Activated T-cell treated with anti-CD3 and anti-CD28 coated beads for 1 hour (primary cell): Measurements from ENCODE around the gene CSPG4.
"Not testable (repeated sequence)": the region's sequence is repeated elsewhere in the genome, so short reads cannot be mapped to it uniquely, and the experiment has no call there.

Experiments used
- DNase-seq: peaks from one replicate; pipeline ENCODE4 v3.0.0-alpha.2; 2020; ENCODE audit warnings: low read depth

CSPG4 gene

DNA sequence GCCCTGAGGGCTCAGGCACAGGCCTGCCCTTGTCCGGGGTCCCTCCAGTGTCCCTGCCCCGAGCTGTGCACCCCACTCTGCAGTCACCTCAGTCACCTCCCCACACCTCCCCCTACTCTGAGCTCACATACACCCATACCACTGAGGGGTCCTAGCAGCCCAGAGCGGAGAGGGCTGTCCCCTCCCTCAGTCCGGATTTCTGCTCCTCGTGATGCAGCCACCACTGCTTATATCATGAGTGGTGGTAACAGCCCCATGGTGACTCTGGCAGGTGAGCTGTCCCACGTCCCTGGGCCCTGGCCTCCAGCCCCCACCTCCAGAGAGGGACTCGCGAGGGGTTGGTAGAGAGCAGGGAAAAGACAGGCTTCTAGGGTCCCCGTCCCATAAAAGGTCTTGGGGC lies 8.0 kb downstream of the CSPG4 start:
- DNase-seq: no peak

DNA sequence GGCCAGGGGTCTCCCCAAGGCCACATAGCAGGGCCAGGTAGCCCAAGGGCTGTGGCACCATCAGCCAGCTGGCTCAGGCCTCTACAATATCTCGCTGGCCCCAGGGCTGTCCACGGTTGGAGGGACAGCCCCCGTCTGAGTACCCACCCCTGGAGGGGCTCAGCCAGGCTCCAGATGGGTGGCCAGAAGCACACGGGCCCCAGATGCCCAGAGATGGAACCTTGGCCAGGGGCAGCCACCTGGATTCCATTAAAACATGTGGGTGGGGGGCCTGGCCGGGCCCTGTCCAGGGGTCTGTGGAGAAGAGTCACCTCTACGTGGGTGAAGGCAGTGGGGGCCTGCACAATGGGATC lies 8.4 kb downstream of the CSPG4 start:
- no peak for DNase-seq

DNA sequence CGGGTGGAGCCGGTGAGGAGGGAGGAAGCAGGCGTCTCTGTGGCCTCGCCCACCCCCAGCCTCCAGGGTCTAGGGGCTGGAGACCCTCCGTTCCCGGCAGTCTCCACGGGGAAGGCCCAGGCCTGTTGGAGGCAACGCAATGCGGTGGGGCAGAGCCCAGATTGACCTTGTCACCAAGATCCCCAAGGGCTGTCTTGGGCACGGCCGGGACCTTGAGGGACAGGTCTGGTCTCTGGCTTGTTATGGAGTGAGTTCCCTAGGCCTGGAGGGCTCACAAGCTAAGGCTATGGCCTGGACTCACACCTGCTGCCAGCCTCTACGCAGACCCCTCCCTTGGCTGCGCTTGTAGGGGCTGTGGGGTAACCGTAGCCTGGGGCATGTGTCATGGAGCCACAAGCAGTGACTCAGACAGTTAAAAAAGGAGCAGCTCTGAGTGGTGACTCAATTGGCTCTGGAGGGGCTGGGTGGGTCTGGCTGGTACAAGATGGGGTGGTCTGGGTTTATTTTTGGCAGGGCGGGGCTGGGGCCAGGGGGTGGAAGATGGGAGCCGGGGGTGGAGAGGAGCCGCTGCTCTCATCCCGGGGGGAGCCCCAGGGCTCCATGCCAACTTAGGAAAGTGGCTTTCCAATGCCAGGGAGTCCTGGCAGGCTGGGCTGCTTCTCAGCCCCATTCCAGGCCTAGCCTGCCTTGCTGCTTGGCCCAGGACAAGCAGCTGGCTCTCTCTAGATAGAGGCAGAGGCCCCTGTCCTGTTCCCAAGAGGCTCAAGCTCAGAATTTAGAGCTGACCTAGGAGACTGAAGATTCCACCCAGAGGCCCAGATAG lies 9.0 kb downstream of the CSPG4 start:
- not testable (repeated sequence) for DNase-seq

DNA sequence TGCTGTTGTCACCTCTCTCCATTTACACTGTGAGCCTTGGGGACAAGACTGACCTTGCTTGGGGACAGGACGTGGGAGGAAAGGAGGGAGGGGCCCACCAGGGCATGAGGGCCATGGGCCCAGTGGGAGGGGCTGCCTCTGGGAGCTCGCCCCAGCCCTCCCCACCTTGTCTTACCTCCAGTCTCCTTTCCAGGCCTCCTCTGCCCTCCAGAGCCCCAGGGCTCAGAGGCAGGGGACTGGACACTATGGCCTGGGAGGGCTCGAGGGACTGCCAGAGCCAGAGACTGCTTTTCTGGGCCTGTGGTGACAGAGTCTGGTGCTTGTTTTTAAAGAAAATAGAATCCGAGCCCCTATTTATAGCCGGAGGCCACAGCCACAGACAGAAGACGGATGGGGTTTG lies 10.2 kb downstream of the CSPG4 start:
- DNase-seq: no peak

DNA sequence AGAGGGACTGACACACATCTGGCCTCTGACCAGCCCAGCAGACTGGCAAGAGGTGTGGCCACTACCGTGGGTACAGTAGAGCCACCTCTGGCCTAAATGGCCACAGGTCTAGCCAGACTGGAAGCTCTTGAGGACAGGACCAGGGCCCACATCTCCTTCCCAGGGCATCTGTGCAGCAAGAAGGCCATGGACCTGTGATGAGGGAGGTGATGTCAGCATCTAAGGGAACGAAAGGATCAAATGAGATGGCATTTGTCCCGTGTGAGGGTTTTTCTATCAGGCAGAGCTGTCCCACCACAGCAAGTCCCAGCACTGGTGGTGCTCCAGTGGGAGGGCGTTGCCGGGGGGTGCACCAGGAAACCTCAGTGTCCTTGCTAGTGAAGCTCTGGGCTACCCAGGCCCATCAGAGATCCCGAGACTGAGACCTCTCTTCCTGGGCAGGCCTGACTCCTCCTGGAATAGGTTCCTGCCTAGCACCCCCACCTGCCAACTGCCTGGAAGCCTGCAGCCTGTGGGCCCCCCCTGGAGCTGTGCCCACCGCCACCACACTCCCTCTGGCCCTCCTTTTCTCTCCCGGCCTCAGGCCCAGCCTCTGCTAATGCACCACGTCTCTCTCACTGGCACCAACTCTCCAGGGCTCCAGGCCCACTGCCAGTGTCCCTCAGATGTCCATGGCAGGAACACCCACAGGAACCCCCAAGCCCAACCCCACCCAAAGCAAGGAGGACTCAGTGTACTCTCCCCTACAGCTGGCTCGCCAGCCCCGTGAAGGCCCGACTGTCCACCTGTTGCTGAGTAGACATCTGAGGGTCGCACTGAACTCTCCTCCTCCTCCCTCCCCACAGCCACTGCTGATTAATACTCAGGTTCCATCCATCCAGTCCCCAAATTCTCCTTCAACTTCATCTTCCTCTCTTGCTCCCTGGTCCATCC lies 11.3 kb downstream of the CSPG4 start:
- DNase-seq: not testable (repeated sequence)

DNA sequence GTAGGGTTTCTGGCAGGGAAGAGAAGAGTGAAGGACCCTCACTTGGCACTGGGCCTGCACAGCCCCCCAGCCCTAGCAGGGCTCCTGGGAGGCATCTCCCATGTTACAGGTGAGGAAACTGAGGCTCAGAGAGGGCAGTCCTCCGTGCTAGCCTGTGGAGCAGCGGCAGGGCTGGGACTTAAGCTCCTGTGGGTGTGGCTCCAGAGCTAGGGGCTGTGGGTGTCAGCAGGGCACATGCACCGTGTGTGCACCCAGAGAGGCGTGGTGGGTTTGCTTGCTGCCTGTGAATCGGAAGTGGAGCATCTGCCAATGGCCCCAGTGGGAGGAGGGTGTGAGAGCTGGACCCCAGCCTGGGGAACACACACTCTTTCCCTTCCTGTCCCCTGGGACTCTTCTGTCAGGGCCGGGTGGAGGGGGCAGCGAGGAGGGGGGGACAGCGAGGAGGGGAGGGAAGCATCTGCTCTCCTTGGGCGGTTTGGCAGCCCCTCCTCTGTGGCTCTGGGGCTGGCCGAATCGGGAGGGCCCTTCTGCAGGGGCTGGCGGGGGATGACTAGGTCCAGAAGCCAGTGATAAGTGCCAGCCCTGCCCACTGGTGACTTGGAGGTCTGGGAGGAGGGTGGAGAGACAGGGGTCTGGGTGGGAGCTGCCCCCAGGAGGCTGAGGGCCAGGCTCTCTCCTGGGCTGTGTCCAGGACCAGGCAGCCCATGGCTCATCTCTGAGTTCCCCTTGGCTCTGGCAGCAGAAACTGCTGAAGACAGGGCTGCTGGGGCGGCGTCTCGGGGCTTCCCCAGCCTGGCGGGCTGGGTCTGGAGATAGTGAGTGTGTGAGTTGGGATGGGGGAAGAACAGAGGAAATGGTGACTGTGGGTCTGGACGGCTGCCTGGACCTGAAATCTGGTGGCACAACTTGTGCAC lies 12.4 kb downstream of the CSPG4 start:
- DNase-seq: not testable (repeated sequence)

DNA sequence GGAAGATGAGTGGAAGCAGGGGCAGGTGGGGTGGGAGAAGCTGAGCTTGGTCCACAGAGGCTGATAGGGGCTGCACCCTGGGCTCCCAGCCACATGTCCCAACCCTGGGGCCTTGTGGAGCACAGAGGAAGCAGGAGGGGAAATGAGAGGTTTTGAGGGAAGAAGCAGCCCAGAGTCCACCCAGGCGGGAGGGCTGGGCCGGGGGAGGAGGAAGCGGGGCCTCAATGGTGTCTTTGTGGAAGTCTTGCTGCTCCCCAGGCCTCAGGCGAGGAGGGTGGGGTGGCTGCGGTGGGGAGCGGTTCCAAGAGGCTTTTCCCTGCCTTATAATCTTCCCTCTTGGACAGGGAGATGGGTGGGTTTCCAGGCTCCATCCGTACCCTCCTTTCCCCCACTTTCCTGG lies 13.1 kb downstream of the CSPG4 start:
- not testable (repeated sequence) for DNase-seq

DNA sequence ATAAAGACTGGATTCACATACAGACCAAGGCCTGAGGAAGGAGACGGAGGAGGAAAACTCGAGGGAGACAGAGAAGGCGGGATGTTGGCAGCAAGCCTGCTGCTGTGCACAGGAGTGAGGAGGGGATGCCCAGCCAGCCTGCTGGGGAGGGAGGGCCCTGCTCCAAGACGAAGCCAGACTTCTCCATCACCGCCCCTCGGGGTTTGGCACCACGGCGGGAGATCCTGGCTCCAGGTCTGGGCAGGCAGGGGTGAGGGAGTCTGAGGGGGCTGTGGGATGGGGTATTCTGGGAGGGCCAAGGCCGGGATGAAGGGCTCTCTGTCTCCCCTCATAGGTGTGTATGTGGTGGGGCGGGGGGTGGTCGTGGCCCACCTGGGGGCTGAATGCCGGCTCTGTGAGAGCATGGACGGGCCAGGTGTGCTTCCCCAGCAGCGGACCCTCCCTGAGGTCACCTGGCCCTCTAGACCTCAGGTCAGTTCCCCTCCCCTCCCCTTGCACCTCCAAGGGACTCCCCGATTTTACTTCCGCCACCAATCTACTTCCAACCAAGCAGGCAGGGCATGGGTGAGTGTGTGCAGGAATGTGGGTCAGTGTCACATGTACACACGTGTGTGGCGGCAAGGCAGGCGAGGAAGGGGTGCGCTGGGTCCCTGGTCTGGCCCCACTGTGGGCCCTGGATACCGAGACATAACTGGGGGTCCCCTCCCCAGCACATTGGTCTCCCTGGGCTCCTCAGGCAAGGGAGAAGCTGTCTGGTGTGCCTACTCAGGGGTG lies 14.5 kb downstream of the CSPG4 start:
- not testable (repeated sequence) for DNase-seq

DNA sequence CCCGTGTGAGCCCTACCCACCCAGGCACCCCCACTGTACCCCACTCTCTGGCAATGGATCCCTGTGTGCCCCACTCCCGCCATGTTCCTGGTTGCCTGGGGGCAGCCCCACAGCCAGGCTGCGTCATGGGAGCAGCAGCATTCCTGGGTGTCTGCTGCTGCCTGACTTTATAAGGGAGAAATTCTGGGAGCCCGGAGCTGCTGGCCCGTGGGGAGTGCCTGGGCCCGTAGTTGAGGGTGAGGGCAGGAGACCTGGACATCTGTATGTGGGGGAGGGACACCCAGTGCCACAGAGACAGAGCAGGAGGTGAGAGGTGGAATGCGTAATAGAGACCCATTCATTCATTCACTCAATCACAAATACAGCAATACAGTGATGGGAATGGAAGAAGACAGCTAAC lies 15.1 kb downstream of the CSPG4 start:
- no peak for DNase-seq

DNA sequence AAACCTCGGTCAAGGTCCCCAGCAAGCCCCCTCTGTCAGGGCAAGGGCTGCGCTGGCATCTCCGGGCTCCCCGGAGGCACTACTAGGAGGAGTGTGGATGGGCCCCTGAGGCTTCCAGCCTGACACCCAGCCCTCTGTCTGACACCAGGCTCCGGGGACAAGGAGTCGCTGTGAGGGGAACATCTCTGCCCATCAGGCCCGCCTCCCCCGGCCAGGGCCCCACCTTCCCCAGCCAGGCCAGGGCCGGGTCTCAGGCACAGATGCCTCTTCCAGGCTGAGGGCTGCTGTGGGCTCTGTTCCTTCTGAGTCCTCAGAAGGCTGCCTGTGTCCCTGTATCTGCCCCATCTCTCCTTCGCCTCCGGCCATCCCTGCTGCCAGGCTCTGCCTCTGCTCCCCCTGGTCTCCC lies 15.8 kb downstream of the CSPG4 start:
- DNase-seq: no peak

DNA sequence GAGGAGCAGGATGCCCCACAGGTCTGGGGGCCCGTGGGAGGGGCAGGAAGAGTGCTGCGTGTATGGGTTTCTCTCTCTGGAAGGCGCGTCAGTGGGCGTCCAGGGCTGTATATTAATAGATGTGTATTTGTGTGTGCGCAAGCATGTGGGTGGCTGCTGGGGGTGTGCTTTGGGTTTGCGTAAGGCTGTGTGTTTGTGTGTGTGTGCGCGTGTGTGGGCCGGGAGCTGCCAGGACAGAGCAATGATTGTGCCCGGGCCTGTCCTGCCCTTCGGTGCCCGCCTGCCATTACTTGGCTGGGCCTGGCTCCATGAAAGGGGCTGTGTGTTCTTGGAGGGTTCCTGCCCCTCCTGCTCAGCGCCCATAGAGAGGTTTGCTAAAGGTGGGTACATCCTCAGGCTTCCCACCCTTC lies 16.3 kb downstream of the CSPG4 start:
- DNase-seq: no peak

DNA sequence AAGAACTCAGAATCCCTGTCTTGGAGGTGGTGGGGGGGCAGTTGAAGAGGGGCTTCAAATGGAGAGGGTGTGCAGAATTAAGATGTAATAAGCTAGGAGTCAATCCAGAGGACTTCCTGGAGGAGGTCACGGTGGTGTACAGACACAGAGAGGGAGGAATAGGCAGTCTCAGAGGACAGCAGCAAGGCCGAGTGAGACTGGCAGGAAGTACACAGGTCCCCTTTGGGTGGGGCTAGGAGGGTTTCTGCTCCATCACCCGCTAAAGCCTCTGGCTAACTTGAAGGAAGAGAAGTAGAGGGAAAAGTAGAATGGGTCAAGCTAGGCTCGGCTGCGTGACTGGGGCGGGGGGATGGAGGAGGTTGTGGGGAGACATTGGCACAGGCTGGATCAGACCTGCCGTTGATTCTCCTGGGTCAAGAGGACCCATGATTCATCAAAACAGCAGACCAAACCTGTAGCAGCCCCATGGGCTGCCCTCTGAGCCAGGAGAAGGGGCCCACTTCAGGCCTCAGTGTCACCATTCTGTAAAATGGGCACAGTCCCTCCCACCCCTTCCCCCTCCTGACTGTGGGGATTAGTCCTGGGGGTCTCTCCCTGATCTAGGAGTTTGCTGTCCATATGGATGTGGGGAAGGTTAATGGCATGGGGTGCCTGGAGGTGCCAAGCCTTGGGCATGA lies 16.9 kb downstream of the CSPG4 start:
- no peak for DNase-seq

DNA sequence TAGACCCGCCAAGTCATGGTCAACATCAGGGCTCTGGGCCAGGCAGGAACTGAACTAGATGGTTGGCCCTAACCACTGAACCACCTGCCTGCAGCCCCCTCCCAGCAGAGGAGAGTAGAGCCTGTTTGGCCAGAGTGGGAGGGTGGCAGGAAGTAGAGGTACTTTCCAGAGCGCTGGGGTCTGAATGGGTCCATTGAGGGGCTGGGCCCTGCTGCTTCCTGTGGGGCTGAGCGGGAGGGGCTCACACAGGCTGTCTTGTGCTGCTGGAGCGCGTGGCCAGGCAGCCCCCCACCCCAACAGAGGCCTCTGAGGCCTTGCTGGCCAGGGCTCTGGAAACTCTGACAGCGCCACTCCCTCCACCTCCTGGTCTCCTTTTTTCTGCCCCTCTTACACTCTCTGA lies 17.4 kb downstream of the CSPG4 start:
- no peak for DNase-seq

DNA sequence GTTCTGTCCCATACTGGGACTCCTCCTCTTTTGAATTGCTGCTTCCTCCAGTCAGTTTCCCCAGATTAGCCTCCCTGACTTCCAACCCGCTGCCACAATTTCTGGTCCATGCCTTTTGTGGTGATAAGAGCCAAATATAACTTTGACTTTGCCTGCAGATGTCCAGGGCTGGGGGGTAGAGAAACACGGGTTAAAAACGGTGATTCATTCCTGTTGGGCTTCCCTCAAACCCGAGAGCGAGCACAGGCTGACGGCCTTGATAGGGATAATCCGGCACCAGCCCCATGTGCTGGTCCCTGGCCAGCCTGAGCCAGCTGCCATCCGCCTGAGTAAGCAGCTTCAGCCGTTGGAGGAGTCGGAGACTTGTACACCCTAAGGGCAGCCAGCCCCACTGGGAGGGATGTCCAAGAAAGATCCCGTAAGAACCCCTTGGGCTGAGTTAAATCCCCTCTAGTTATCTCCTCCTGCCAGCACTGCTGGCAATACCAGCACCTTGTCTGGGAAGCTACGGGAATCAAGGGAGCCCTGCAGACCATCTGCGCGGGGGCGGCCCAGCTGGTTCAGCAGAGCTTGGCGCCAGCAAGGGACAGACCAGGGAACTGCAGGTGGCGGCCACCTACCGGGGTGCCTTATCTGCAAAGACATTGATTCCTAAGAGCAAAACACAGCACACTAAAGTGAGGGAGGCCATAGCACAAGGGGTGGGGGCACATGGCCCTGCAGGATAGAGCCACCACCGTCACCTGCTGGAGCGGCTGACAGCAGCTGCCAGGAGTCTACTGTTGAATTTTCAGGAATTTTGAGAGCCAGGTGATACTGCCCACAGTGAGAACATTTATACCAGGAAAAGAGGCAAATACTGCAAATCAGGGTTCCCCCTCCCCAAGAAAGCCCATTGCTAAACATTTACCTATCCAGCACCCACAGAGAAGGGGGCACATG lies 18.1 kb downstream of the CSPG4 start:
- no peak for DNase-seq

DNA sequence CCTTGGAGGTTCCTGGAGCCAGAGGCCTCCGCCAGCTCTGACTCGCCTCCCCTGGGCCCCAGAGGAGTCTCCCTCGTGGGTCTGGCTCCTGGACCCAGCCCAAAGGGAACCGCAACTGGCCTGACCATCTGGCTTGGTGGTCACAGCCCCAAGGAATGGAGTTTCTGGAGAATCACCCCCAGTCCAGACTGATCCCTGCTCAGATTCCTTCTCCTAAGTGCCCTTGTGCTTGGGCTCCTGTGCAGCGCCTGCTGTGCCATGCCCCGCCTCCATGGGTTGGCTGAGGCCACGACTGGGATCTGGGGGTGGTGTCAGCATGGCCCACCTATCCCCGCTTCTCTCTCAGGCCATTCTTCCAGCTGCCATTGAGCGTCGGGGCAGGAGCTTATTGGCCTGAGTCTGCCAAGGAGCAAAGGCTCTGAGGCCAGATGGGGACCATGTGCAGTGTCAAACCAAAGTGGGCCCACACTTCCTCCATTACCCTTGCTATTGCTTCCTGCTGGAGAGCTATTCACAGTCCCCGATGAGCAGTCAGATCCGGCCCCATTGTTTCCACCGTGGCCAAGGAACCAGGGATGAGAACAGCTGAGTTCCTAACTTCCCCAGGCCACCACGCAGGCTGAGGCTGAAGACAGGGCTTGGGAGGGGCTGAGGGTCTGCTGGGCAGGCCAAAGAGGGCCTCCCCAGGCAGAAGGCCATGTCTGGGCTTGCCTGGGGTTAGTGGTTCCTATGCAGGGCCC lies 19.0 kb downstream of the CSPG4 start:
- no peak for DNase-seq

DNA sequence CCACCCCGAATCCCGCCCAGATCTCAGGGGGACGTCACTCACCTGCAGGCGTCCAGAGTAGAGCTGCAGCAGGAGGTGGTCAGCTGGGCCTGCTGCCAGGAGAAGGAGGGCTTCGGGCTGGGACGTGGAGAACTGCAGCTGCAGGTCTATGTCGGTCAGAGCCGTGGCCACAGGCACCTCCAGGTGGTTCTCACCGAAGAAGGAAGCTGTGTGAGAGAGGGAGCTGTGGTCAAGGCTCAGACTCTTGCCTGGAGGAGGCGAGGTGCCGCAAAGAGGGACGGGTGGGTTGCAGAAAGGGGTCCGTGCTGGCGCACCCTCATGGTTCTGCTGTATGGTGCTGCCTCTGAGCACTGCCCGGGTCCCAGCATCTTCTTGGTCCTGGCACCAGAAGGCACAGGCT lies 19.6 kb downstream of the CSPG4 start:
- not testable (repeated sequence) for DNase-seq

DNA sequence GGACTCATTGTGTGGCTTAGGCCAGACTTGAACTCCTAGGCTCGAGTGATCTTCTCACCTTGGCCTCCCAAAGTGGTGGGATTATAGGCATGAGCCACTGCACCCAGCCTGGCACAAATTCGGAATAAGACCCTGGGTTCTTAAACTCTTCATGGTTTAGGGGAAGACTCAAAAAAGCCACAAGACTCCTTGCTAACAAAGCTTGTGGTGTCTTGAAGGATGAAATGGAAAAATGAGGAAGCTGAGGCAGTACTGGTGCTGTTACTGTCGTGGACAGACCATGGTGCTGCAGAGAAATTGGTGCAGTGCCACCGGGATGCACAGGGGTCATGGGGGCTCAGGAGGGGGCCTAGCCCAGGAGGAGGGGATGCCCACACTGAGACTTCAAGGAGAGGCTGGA lies 20.3 kb downstream of the CSPG4 start:
- DNase-seq: not testable (repeated sequence)

DNA sequence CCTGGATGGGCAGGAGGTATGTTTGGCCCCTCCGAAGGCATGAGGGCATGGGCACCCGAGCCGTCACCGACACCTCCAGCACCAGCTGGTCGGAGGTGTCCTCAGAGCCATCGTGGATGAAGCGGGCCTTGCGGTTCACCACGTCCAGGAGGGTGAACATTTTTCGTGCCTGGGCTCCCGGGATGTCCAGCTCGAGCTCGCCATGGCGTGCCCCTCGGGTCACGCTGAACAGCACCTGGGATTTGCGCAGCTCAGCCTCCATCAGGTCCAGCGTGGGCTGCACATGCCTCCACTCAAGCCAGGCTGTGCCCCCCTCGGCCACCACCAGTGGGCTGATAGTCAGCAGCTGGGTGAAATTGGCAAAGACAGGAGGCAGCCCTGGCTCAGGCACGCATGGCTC lies 23.2 kb downstream of the CSPG4 start:
- DNase-seq: not testable (repeated sequence)

DNA sequence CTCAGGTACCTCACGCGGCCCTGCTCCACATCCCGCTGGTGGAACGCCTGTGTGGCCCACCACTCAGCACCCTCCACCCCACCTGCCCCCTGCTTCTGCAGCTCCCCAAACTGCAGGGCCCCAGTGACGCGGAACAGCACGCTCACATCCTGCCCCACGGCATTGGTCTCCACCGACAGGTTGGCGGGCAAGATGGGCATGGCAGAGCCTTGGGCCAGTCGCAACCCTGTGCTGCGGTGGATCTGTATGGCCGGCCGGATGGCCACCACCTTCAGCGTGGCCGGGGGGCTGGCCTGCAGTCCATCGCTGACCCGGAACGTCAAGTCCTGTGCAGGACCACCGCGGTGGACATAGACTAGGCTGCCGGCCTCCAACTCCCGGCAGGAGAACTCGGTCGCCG lies 23.8 kb downstream of the CSPG4 start:
- DNase-seq: no peak
